ENCODE results near the gene REXO5. TPM values are rescaled to one million over a fixed set of nuclear protein-coding genes. Genes with fewer than 3 reads are reported as not detected.

The REXO5 gene
- total RNA-seq, 1 experiment from 2014 or later, result 6.7 TPM

DNA sequence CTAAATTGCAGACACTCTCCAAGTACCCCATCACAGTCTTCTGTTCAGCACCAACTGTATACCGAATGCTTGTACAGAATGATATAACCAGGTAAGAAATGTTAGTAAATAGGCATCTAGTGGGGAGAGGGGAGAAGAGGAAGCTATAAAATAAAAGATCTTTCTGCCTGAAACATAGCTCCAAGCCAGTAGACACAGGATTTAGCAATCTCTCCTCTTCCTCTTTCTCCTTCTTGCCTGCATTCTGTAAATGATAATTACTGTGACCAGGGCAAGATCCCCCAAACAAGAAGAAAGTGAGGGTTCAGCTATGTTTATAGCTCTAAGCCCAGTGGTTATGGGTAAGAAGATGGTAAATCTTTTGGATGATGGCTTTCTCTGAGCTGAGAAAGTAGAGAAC lies 24.6 kb upstream of the REXO5 start:
- Histone ChIP-seq H3K4ac (ENCODE audit: low read depth, low read length) (no peak overlapping the region), H3K14ac (ENCODE audit: insufficient read depth, low read length) (no peak overlapping the region), H4K91ac (ENCODE audit: insufficient read length, low read depth, low read length) (no peak overlapping the region), H3K9ac (ENCODE audit: extremely low read depth, insufficient read length, low read length) (no peak overlapping the region), H3K27me3 (ENCODE audit: insufficient read depth, low read length) (no peaks in the 10 kb centered on the region), H3K4me2 (ENCODE audit: insufficient read depth, insufficient read length, low read length) (no peak overlapping the region), H2BK12ac (ENCODE audit: insufficient read length, low read depth, low read length) (no peak overlapping the region), H3K9me3 (ENCODE audit: control insufficient read depth, low read depth, low read length) (no peaks in the 10 kb centered on the region), H3T11ph (ENCODE audit: low read length) (no peak overlapping the region), H3K79me2 (ENCODE audit: insufficient read depth, low read length) (no peaks in the 10 kb centered on the region), H2BK120ac (ENCODE audit: low read depth, low read length, poor library complexity, severe bottlenecking) (no peak overlapping the region), H4K8ac (replicated peaks; ENCODE audit: insufficient read length, low read depth, low read length) (no peak overlapping the region), H3K79me1 (ENCODE audit: insufficient read depth, low read depth, low read length, poor library complexity, severe bottlenecking) (no peaks in the 10 kb centered on the region), H4K5ac (ENCODE audit: insufficient read length, low read depth, low read length) (no peak overlapping the region), H3K23me2 (ENCODE audit: insufficient read length, low read depth, low read length, poor library complexity, severe bottlenecking) (no peaks in the 10 kb centered on the region), H3K27ac (ENCODE audit: insufficient read length, low read depth, low read length) (no peak overlapping the region), H2BK20ac (ENCODE audit: low read depth, low read length, poor library complexity, severe bottlenecking) (no peak overlapping the region), H4K20me1 (ENCODE audit: control insufficient read depth, insufficient read depth, insufficient read length) (no peaks in the 10 kb centered on the region), H3K56ac (ENCODE audit: insufficient read length, low read depth, low read length) (no peak overlapping the region), H3K23ac (ENCODE audit: insufficient read length, low read depth, low read length) (no peak overlapping the region), H2BK15ac (ENCODE audit: low read depth, low read length) (no peak overlapping the region), H2BK5ac (ENCODE audit: insufficient read length, low read length) (no peak overlapping the region), H3K18ac (ENCODE audit: insufficient read length, low read depth, low read length) (no peak overlapping the region), H3K4me1 (ENCODE audit: insufficient read depth, low read length) (no peaks in the 10 kb centered on the region), H2AFZ (ENCODE audit: low read length) (no peak overlapping the region), H2AK5ac (ENCODE audit: insufficient read length, low read length) (no peak overlapping the region)
- Mint-ChIP-seq H3K36me3 (ENCODE audit: insufficient read depth in 1 of 3, low read depth in 3 of 3) (no peaks in the 10 kb centered on the region), H3K4me1 (no peaks in the 10 kb centered on the region; a peak in 2 of 4 replicates), H3K9me3 (no peaks in the 10 kb centered on the region), H3K27me3 (ENCODE audit: low read depth) (no peaks in the 10 kb centered on the region), H3K27ac (no peak overlapping the region), H3K4me3 (no peak overlapping the region)
- no peak for DNase-seq
- TF ChIP-seq, protein P1, sequence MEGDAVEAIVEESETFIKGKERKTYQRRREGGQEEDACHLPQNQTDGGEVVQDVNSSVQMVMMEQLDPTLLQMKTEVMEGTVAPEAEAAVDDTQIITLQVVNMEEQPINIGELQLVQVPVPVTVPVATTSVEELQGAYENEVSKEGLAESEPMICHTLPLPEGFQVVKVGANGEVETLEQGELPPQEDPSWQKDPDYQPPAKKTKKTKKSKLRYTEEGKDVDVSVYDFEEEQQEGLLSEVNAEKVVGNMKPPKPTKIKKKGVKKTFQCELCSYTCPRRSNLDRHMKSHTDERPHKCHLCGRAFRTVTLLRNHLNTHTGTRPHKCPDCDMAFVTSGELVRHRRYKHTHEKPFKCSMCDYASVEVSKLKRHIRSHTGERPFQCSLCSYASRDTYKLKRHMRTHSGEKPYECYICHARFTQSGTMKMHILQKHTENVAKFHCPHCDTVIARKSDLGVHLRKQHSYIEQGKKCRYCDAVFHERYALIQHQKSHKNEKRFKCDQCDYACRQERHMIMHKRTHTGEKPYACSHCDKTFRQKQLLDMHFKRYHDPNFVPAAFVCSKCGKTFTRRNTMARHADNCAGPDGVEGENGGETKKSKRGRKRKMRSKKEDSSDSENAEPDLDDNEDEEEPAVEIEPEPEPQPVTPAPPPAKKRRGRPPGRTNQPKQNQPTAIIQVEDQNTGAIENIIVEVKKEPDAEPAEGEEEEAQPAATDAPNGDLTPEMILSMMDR (conservative IDR thresholded peaks at IDR 0.05), result no peak
- no CpG with 5 or more reads among the region's 1 CpG for WGBS (ENCODE audit: extremely low coverage, insufficient read length, low lambda C conversion rate)

Data from H9 (cell line).